ENCODE measurements around the gene WDR7. TPM values are rescaled to one million over a fixed set of nuclear protein-coding genes. Genes with fewer than 3 reads are reported as not detected.

Gene WDR7
- total and polyA plus RNA-seq, 4 donors = 3.7 to 42.7 (median 19.0) TPM

DNA sequence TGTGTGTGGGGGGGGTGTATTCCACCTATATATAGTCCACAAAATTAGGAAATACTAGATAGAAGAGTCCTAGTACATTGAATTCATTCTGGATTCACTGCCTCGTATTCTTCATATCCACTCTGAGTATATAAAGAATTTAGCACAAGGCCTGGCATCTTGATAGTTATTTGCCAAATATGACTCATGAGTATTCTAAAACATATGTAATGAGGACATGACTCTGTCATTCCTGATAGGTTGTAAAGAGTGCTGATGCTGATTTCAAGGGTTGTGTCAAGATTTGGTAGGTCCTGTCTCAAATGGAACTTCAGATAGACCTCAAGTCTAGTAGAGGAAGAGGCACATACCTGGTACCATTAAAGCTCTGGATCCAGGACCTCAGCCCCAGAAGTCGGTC is 322.3 kb downstream of the WDR7 start:
- no peak for DNase-seq
- H3K9ac ChIP-seq (ENCODE audit: insufficient read depth in 1 of 2, low read length in 2 of 2) = no peak overlapping the region
- peaks cover 0 to 6% (median 0%) of the 10 kb centered on the region in 5 donors for H3K4me1 ChIP-seq (ENCODE audit: control insufficient read depth in 5 of 5, insufficient read depth in 5 of 5, low read length in 5 of 5)
- H3K27me3 ChIP-seq (ENCODE audit: control insufficient read depth in 3 of 3, insufficient read depth in 3 of 3, low read length in 2 of 3) = no peaks in the 10 kb centered on the region
- peaks cover 0 to 2% (median 0%) of the 10 kb centered on the region in 4 donors for H3K9me3 ChIP-seq (ENCODE audit: control insufficient read depth in 4 of 4, insufficient read depth in 3 of 4, low read length in 3 of 4)
- H3K4me3 ChIP-seq = no peak overlapping the region
- no peaks in the 10 kb centered on the region for H3K36me3 ChIP-seq (ENCODE audit: control insufficient read depth in 4 of 4, insufficient read depth in 4 of 4, low read length in 4 of 4)
- no peak for ATAC-seq (ENCODE audit: insufficient read depth, low FRiP score)
- 95 to 100% methylated on average over 2 of the region's 2 CpGs for WGBS, 2 donors
- H3K27ac ChIP-seq (ENCODE audit: low read depth in 1 of 2, low read length in 1 of 2) = no peak overlapping the region
- TF ChIP-seq CTCF (IDR thresholded peaks at IDR 0.05; ENCODE audit: control extremely low read depth, extremely low read depth) = no peak

- H3K4me1 ChIP-seq (ENCODE audit: control insufficient read depth in 5 of 5, insufficient read depth in 5 of 5, low read length in 5 of 5) = peaks cover 0 to 6% (median 0%) of the 10 kb centered on the region in 5 donors
- H3K36me3 ChIP-seq (ENCODE audit: control insufficient read depth in 4 of 4, insufficient read depth in 4 of 4, low read length in 4 of 4) = no peaks in the 10 kb centered on the region
- no peak for TF ChIP-seq CTCF (IDR thresholded peaks at IDR 0.05; ENCODE audit: control extremely low read depth, extremely low read depth)
- no peaks in the 10 kb centered on the region for H3K27me3 ChIP-seq (ENCODE audit: control insufficient read depth in 3 of 3, insufficient read depth in 3 of 3, low read length in 2 of 3)
- no peak overlapping the region for H3K27ac ChIP-seq (ENCODE audit: low read depth in 1 of 2, low read length in 1 of 2)
- H3K4me3 ChIP-seq = no peak overlapping the region
- ATAC-seq (ENCODE audit: insufficient read depth, low FRiP score) (no peak), DNase-seq (no peak)
- peaks cover 0 to 2% (median 0%) of the 10 kb centered on the region in 4 donors for H3K9me3 ChIP-seq (ENCODE audit: control insufficient read depth in 4 of 4, insufficient read depth in 3 of 4, low read length in 3 of 4)
- no peak overlapping the region for H3K9ac ChIP-seq (ENCODE audit: insufficient read depth in 1 of 2, low read length in 2 of 2)
- 82 to 90% methylated on average over 1 of the region's 1 CpG for WGBS, 2 donors
Observed at GRCh38 chr18:56974141-56974540, 323.0 kb downstream of the WDR7 start.

DNA sequence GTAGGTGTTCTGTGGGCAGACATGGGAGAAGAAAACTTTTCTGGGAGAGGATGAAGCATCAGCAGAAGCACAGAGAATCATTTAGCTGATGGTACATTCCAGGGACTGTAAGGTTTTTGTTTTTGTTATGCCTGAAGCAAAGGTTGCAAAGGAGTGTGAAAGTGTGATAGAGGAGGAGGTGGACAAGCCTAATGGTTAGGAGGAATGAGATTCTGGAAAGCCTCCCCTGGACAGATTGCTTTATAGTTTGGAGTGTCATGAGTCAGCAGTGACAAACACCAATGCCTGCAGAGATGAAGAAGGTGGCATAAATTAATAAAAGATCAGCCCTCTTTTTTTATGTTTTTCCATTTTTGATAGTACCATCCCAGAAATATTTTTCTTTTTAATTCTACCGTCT is 324.1 kb downstream of the WDR7 start:
- H3K9me3 ChIP-seq (ENCODE audit: control insufficient read depth in 4 of 4, insufficient read depth in 3 of 4, low read length in 3 of 4) = peaks cover 0 to 2% (median 0%) of the 10 kb centered on the region in 4 donors
- H3K4me3 ChIP-seq = no peak overlapping the region
- WGBS, 2 donors = 98 to 100% methylated on average over 1 of the region's 1 CpG
- H3K27me3 ChIP-seq (ENCODE audit: control insufficient read depth in 3 of 3, insufficient read depth in 3 of 3, low read length in 2 of 3) = no peaks in the 10 kb centered on the region
- peaks cover 0 to 6% (median 0%) of the 10 kb centered on the region in 5 donors for H3K4me1 ChIP-seq (ENCODE audit: control insufficient read depth in 5 of 5, insufficient read depth in 5 of 5, low read length in 5 of 5)
- no peaks in the 10 kb centered on the region for H3K36me3 ChIP-seq (ENCODE audit: control insufficient read depth in 4 of 4, insufficient read depth in 4 of 4, low read length in 4 of 4)
- TF ChIP-seq CTCF (IDR thresholded peaks at IDR 0.05; ENCODE audit: control extremely low read depth, extremely low read depth) = no peak
- no peak overlapping the region for H3K9ac ChIP-seq (ENCODE audit: insufficient read depth in 1 of 2, low read length in 2 of 2)
- DNase-seq = no peak
- no peak for ATAC-seq (ENCODE audit: insufficient read depth, low FRiP score)
- H3K27ac ChIP-seq (ENCODE audit: low read depth in 1 of 2, low read length in 1 of 2) = no peak overlapping the region

DNA sequence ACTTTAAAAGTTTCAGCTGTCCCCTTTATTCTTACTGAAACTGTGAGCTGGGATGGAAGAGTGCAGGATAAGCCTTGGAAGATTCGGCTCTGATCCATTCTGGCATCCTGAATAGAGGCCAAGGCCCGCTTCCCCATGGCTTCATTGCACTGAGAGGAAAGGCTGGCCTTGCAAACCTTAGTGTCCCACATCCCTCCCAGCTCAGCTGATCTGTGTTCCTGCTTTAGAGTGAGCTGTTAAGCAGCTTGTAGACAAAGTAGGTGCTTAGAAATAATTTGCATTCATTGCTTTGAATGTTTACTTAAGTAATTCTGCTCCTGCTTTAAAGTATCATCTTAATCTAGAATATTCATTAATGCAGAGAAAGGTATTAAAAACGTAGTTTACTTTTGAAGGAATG is 326.1 kb downstream of the WDR7 start:
- Histone ChIP-seq H3K9ac (ENCODE audit: insufficient read depth in 1 of 2, low read length in 2 of 2) (no peak overlapping the region), H3K36me3 (ENCODE audit: control insufficient read depth in 4 of 4, insufficient read depth in 4 of 4, low read length in 4 of 4) (no peaks in the 10 kb centered on the region), H3K4me3 (no peak overlapping the region), H3K4me1 (ENCODE audit: control insufficient read depth in 5 of 5, insufficient read depth in 5 of 5, low read length in 5 of 5) (peaks cover 0 to 3% (median 0%) of the 10 kb centered on the region in 5 donors), H3K9me3 (ENCODE audit: control insufficient read depth in 4 of 4, insufficient read depth in 3 of 4, low read length in 3 of 4) (peaks cover 0 to 2% (median 0%) of the 10 kb centered on the region in 4 donors), H3K27me3 (ENCODE audit: control insufficient read depth in 3 of 3, insufficient read depth in 3 of 3, low read length in 2 of 3) (no peaks in the 10 kb centered on the region), H3K27ac (ENCODE audit: low read depth in 1 of 2, low read length in 1 of 2) (no peak overlapping the region)
- TF ChIP-seq CTCF (IDR thresholded peaks at IDR 0.05; ENCODE audit: control extremely low read depth, extremely low read depth) = no peak
- ATAC-seq (ENCODE audit: insufficient read depth, low FRiP score) (no peak), DNase-seq (no peak)
- WGBS, 2 donors = 90 to 92% methylated on average over 3 of the region's 3 CpGs

All from lung (tissue), 12 donors.